Effector CD8-positive, alpha-beta T cell (primary cell): ENCODE results near the gene CATSPERD.
"Not testable (repeated sequence)": the region's sequence is repeated elsewhere in the genome, so short reads cannot be mapped to it uniquely, and the experiment has no call there.

ENCODE experiments used
- DNase-seq: peaks from one replicate; lab custom pipeline; 2025; lab: John Stamatoyannopoulos, UW

Gene CATSPERD

DNA sequence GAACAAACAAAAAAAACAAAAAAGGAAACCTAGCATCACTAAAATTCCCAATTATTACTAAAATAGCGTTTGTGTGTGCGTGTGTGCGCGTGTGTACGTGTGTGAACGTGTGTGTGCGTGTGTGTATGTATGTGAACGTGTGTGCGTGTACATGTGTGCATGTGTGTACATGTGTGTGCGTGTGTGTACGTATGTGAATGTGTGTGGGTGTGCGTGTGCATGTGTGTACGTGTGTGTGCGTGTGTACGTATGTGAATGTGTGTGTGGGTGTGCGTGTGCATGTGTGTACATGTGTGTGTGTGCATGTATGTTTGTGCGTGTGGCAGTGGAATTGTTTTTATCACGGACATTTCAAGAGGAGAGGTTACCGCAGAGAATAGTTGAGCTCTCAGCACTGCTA lies 21.6 kb downstream of the CATSPERD start:
- no peak for DNase-seq

- DNase-seq, result no peak
These were observed 23.2 kb downstream of the CATSPERD start for GRCh38 chr19:5743630-5744029.

- not testable (repeated sequence) for DNase-seq
These were observed 24.6 kb downstream of the CATSPERD start for GRCh38 chr19:5744999-5745398.

DNA sequence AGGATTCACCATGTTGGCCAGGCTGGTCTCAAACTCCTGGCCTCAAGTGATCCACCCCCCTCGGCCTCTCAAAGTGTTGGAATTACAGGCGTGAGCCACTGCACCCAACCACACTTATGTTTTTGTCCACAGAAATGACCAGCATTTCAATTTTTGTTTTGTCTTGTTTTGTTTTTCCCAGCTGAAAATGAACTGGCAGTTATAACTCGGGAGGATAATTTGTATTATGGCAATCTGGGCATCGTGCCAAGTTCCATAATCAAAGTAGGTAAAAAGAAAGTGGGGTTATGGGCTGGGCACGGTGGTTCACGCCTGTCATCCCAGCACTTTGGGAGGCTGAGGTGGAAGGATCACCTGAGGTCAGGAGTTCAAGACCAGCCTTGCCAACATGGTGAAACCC lies 28.5 kb downstream of the CATSPERD start:
- not testable (repeated sequence) for DNase-seq

GRCh38 chr19:5749505-5749904 lies 29.1 kb downstream of the CATSPERD start:
- DNase-seq, result no peak

- DNase-seq, result no peak
These were observed 31.3 kb downstream of the CATSPERD start for GRCh38 chr19:5751709-5752108.

DNA sequence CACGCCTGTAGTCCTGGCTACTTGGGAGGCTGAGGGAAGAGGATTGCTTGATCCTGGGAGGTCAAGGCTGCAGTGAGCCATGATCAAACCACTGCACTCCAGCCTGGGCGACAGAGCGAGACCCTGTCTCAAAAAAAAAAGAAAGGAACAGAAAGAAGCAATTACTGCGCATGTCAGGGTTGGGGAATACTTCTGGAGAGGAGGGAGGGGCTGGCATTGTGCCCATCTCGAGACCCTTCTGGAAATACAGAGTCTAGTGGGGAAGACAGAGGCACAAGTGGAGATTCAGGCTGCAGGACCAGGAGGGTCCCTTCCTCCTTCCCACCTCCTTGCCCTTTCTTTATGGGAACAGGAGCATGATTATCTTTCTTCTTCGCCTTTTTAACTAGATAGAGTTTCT lies 33.3 kb downstream of the CATSPERD start:
- DNase-seq, result no peak

DNA sequence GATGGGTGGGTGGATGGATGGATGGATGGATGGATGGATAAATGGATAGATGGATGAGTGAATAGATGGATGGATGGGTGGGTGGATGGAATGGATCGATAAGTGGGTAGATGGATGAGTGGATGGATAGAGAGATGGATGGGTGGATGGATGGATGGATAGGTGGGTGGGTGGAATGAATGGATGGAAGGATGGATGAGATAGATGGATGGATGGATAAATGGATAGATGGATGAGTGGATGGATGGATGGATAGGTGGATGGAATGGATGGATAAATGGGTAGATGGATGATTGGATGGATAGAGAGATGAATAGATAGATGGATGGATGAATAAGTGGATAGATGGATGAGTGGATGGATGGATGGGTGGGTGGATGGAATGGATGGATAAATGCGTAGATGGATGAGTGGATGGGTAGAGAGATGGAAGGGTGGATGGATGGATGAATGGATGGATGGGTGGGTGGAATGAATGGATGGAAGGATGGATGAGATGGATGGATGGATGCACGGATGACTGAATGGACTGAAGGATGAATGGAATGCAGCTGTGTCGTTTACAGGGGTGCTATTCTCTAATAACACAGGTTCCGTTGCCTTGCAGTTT lies 42.3 kb downstream of the CATSPERD start:
- DNase-seq, result no peak

DNA sequence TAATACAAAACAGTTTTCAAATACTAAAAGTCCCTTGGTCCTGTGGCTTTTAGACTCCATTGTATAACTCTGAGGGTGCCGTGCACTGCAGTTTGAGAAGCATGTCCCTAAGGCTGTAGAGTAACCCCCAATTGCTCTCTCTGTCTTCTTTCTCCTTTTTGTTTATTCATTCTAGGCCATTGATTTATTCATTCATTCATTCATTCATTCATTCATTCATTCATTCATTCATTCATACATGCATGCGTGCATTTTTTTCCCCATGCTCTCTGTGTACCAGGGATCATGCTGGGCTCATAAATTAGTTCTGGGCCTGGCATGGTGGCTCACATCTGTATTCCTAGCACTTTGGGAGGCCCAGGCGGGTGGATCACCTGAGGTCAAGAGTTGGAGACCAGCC lies 44.8 kb downstream of the CATSPERD start:
- no peak for DNase-seq

DNA sequence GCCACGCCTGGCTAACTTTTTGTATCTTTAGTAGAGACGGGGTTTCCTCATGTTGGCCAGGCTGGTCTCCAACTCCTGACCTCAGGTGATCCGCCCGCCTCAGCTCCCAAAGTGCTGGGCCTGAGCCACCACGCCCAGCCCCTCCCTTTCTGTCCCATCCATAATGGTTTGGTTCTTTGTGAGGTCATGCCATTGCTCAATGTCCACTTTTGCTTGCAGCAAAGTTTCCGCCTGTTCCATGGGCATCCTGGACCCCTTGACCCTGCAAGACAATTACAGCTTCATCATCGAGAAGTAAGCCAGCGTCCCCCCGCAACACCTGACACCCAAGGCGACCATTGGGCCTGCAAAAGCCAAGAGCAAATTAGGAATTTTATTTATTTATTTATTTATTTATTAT lies 47.5 kb downstream of the CATSPERD start:
- no peak for DNase-seq

GRCh38 chr19:5772416-5772815 lies 52.0 kb downstream of the CATSPERD start:
- DNase-seq, result no peak

DNA sequence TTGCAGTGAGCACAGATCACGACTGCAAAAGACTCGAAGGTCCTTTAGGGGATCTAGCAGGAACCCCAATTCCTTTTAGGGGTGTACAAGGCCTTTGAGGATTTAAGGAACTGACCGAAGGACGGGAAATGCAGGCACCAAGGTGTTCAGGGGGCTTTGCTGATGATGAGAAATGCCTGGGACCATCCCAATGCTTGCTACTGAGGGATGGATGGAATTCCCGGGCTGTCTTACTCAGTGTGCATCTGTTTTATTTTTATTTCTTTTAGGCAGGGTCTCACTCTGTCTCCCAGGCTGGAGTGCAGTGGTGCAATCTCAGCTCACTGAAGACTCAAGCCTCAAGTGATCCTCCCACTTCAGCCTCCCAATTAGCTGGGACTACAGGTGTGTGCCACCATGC lies 52.8 kb downstream of the CATSPERD start:
- no peak for DNase-seq

GRCh38 chr19:5774921-5775320 lies 54.5 kb downstream of the CATSPERD start:
- DNase-seq, result no peak

GRCh38 chr19:5775668-5776309 lies 55.4 kb downstream of the CATSPERD start:
- no peak for DNase-seq

GRCh38 chr19:5778402-5778801 lies 58.0 kb downstream of the CATSPERD start:
- no peak for DNase-seq

- not testable (repeated sequence) for DNase-seq
These were observed 60.5 kb downstream of the CATSPERD start for GRCh38 chr19:5780916-5781315.

DNA sequence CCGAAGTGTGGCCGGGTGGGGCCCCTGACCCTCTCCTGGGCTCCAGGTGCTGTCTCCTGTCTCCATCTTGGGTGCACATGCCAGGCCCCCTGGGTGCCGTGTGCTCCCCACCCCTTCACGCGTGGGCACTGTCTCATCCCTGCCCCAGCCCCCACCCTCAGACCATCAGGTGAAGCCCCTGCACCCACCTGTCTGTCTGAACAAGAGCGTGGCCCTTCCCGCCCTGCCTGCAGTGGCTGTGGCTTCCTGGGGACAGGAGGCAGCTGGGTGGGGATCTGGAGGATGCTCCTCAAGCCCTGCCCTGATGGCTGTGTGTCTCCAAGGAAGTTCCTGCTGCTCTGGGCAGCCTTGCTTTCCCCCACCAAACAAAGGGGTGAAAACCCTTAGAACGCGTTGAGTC lies 61.9 kb downstream of the CATSPERD start:
- no peak for DNase-seq

DNA sequence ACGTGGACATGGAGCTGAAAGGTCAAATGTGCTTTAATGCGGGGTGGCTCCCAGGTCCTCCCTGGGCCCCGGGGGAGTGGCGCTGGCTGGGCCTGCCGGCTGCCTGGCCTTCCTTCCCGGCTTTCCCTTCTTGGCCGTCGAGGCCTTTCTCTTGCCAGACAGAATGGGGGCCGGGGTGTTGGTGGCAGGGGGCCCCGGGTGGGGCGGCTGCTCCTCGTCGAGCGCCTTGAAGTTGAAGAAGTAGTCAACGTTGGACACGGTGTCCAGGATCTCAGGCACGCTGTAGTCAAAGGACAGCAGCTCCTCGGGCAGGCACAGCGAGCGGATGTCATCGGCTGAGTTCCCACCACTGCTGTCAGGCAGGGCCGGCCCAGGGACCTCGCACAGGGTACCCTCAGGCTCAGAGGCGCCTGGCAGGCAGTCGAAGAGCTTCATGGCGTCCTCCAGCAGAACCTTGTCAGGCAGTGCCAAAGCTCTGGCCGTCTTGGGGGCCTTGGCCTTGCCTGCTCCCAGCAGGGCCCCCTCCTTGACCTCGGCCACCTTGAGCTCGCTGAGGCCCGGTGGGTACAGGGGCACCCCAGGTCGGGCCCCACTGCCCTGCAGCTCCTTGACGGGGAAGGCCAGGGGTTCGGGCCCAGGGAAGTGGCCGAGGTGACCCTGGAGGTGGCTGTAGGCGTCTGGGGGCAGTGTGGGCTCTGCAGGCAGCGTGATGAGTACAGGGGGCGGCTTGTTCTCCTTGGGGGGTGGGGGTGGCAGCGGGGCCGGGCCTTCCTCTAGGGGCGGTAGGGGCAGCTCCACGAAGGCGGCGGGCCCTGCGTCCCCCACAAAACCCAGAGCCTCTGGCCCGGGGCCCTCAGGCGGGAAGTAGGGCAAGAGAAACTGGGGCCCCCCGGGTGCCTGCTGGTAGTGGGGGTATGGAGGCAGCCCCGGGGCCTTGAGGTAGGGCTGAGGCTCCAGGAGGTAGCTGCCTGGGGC lies 62.8 kb downstream of the CATSPERD start:
- no peak for DNase-seq

DNA sequence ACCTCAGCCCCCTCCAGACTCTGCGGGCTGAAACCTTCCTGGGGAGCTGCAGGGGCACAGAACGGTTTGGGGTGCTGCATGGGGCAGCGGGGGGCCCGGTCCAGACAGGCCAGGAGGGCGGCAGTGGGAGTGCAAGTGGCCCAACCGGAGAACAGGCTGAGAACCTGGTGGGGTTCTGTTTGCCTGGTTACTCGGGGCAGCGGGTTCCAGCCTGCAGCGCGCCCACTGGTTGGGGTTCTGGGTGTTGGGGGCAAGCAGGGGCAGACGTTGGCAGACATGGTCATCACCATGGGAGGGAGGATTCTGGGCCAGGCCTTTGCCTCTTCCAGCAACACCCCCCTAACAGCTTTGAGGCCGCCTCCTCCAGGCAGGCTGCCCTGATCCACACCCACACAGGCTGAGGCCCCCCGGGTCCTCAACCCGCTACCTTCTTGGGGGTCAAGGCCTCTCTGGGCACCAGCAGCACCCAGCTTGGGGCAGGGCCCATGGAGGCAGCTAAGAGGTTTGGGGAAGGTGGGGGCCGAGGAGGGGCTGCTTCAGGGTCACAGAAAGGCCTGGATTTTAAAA lies 64.2 kb downstream of the CATSPERD start, which contains the start of gene PRR22:
PRR22 (minus strand) TSS at position 166 of the 567 bp plus-strand sequence; CDS start at position 80, 86 bp downstream.
- DNase-seq, result no peak

DNA sequence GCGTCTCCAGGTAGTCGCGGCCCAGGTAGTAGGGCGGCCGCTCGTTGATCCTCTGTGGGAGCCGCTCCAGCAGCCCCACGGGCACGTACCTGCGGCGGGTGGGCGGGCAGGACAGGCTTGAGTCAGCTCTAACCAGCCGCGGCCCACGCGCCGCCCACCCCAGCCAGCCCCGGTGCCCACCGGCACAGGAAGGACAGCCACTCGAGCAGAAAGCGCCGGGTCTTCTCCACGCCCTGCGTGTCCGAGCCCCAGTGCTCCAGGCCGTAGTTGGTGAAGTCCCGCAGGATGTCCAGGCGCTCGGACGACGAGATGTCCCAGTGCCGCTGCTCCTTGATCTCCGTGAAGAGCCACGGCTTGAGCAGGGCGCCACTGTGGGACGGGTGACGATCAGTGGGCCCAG lies 65.0 kb downstream of the CATSPERD start:
- no peak for DNase-seq

DNA sequence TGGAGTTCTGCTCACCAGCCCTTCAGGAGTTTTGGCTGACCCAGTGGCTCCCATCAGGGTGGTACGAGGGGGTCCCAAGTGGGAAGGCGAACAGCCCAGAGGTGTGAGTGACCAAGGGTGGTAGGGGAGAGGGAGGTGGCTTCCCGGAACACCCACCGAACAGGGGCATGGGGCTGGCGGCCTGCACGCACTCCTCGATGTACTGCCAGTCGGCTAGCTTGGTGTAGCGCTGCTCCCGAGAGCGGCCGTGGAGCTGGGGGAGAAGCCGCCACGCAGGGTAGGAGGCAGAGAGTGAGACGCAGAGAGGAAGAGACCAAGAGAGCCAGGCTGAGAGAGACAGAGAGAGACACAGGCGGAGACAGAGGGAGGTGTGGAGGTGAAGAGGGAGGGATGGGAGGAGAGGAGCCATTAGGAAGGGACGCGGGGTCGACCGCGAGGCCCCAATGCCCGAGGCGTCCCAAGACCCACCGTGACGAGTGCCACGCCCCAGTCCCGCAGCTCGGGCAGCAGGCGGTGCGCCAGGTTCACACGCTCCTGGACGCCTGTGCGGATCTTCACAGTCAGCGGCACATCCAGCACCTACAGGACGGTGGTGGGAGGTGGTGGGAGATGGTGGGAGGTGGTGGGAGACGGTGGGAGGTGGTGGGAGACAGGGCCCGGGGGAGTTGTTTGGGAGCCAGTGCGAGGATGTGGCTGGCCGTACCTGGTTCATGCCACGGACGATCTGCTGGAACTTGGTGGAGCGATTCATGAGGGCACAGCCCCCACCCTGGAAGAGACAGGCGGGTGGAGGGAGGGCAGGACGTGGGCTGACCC lies 66.4 kb downstream of the CATSPERD start:
- DNase-seq, result no peak
